Ovary (tissue), 9 donors: Measurements from ENCODE around the gene CCDC97. TPM values are rescaled to one million over a fixed set of nuclear protein-coding genes. Genes with fewer than 3 reads are reported as not detected.
"Not testable (repeated sequence)": the region's sequence is repeated elsewhere in the genome, so short reads cannot be mapped to it uniquely, and the experiment has no call there.

Experiments
- DNase-seq, 5 donors: peaks; one replicate each; pipeline ENCODE4 v3.0.0-alpha.2; 2019 to 2020
- H3K27ac ChIP-seq, 2 donors: fragments of 200-600 bp; one replicate each; pipeline versions ENCODE4 v1.5.1 to v1.8.0; 2019 to 2022
- H3K27me3 ChIP-seq: fragments of 200-600 bp; one replicate; pipeline ENCODE4 v1.8.0; 2022
- H3K36me3 ChIP-seq: fragments of 200-600 bp; sonication (generic); one replicate; pipeline ENCODE4 v1.5.1; 2019
- H3K4me1 ChIP-seq: one replicate; pipeline ENCODE4 v1.8.1; 2013; ENCODE audit warnings: mild to moderate bottlenecking, moderate library complexity; ENCODE audit not compliant: insufficient read depth
- H3K4me3 ChIP-seq: fragments of 200-600 bp; sonication (generic); one replicate; pipeline ENCODE4 v1.5.1; 2017
- H3K9me3 ChIP-seq, 2 donors: fragments of 200-600 bp in 1 of 2; sonication (generic) in 1 of 2; one replicate each; pipeline versions ENCODE4 v1.5.1 to v1.8.1; 2013 to 2019; ENCODE audit warnings: mild to moderate bottlenecking in 1 of 2, moderate library complexity in 1 of 2
- CTCF ChIP-seq, 3 donors: fragments of 450-650 bp in 2 of 3; fragments of 200-600 bp in 1 of 3; IDR thresholded peaks; one replicate each; pipeline versions ENCODE4 v1.5.1 to v1.8.0; 2016 to 2022; ENCODE audit warnings: antibody characterized with exemption in 3 of 3, mild to moderate bottlenecking in 1 of 3
- EP300 ChIP-seq: sonication (generic); formaldehyde crosslinking; IDR thresholded peaks from one replicate; pipeline ENCODE4 v1.6.1; 2017; ENCODE audit warnings: antibody characterized with exemption
- POLR2A ChIP-seq: fragments of 450-650 bp; IDR thresholded peaks from one replicate; pipeline ENCODE4 v1.6.1; 2017; ENCODE audit warnings: antibody characterized with exemption, mild to moderate bottlenecking, moderate library complexity
- WGBS, 3 donors: extraction: QIAGEN DNeasy Blood & Tissue Kit in 1 of 3; methylation state at CpG; one replicate each; pipeline versions ENCODE4 v1.1.5 to v1.1.7; 2013 to 2017; 5-methylcytosine and 5-hydroxymethylcytosine counted together
- intact Hi-C, 4 donors: fragments of 100-400 bp; cut with DNase I; formaldehyde crosslinking; loops; one replicate each; pipeline versions ENCODE4 v1.11.0 to v1.15.1; 2022 to 2023
- polyA plus RNA-seq, 2 donors: library from polyadenylated mRNA; stranded (reverse); fragments of 200-250 nt in 1 of 2; fragments of 350-450 nt in 1 of 2; fragmentation: Illumina TruSeq in 1 of 2; extraction: RNeasy Lipid Tissue Mini Kit (QIAGEN cat#74804) in 1 of 2; gene quantifications; one replicate each; pipeline ENCODE4 v1.2.3, GENCODE V29; 2013 to 2014
- total RNA-seq, 7 donors: library from RNA; depleted of rRNA in 2 of 7; stranded (reverse); fragments of >200 nt in 2 of 7; fragmentation: NEBNext Ultra II Directional in 3 of 7; extraction: Animal tissue kit (Norgen Biotek cat#: 25700) in 3 of 7; gene quantifications; one replicate each; pipeline versions ENCODE4 v1.1.0 to v1.2.4, GENCODE V29; 2016 to 2023
- donor health status: DM: no; HTN: no; CAD: no; lungs with moderate emphysema.
- donor health status: DM: no; HTN: no; CAD: no.
- donor health status: Bipolar disorder and iron deficiency.
- donor health status: DM: yes; HTN: yes; CAD: no.
- donor health status: DM: no; HTN: no; CAD: no.
- donor health status: DM: yes; HTN: yes; CAD: no.

The CCDC97 gene
- total and polyA plus RNA-seq, 9 donors: 12.8 to 46.1 (median 29.5) TPM

GRCh38 chr19:41339936-41340335 is 30.0 kb downstream of the CCDC97 start:
- no peak for DNase-seq
- Histone ChIP-seq H3K4me1 (no peaks in the 10 kb centered on the region), H3K4me3 (no peak overlapping the region), H3K27me3 (no peaks in the 10 kb centered on the region), H3K9me3 (no peaks in the 10 kb centered on the region), H3K36me3 (no peaks in the 10 kb centered on the region), H3K27ac (no peak overlapping the region)
- TF ChIP-seq CTCF (IDR thresholded peaks at IDR 0.05): no peak
- no peak for TF ChIP-seq EP300
- TF ChIP-seq POLR2A: no peak
- intact Hi-C loops: no loop called here
- WGBS, 3 donors: 95% methylated on average over 5 of the region's 5 CpGs

- H3K27me3 ChIP-seq: no peaks in the 10 kb centered on the region
- no peaks in the 10 kb centered on the region for H3K4me1 ChIP-seq
- TF ChIP-seq CTCF (IDR thresholded peaks at IDR 0.05) (no peak), POLR2A (no peak), EP300 (no peak)
- no peak overlapping the region for H3K4me3 ChIP-seq
- H3K9me3 ChIP-seq: no peaks in the 10 kb centered on the region
- 90 to 95% (median 93%) methylated on average over 20 of the region's 20 CpGs for WGBS, 3 donors
- no peak overlapping the region for H3K27ac ChIP-seq
- intact Hi-C loops: no loop called here
- no peaks in the 10 kb centered on the region for H3K36me3 ChIP-seq
- DNase-seq: no peak
These were observed 31.9 kb downstream of the CCDC97 start for GRCh38 chr19:41341669-41342490.

- H3K9me3 ChIP-seq: no peaks in the 10 kb centered on the region
- no peaks in the 10 kb centered on the region for H3K27me3 ChIP-seq
- DNase-seq: no peak
- no peaks in the 10 kb centered on the region for H3K4me1 ChIP-seq
- intact Hi-C loops: no loop called here
- no peak overlapping the region for H3K4me3 ChIP-seq
- TF ChIP-seq EP300: no peak
- TF ChIP-seq CTCF (IDR thresholded peaks at IDR 0.05): no peak
- no peak for TF ChIP-seq POLR2A
- H3K36me3 ChIP-seq: no peaks in the 10 kb centered on the region
- no peak overlapping the region for H3K27ac ChIP-seq
- 96 to 100% (median 98%) methylated on average over 2 of the region's 2 CpGs for WGBS, 3 donors
These were observed 34.2 kb downstream of the CCDC97 start for GRCh38 chr19:41344162-41344561.

- H3K27me3 ChIP-seq, H3K4me1 ChIP-seq, H3K9me3 ChIP-seq, intact Hi-C loops, H3K27ac ChIP-seq, DNase-seq, H3K36me3 ChIP-seq, H3K4me3 ChIP-seq: not testable (repeated sequence)
- WGBS, 3 donors: 86 to 93% (median 89%) methylated on average over 9 of the region's 9 CpGs
These were observed 36.9 kb downstream of the CCDC97 start for GRCh38 chr19:41346916-41347315.

- Histone ChIP-seq H3K4me1 (peaks cover 12% of the 10 kb centered on the region), H3K27ac (peak overlapping the region; percentile 25 to 77), H3K9me3 (no peaks in the 10 kb centered on the region), H3K4me3 (peak overlapping the region; percentile 60), H3K27me3 (no peaks in the 10 kb centered on the region), H3K36me3 (no peaks in the 10 kb centered on the region)
- no peak for DNase-seq
- TF ChIP-seq EP300: no peak
- no peak for TF ChIP-seq CTCF (IDR thresholded peaks at IDR 0.05)
- no peak for TF ChIP-seq POLR2A
- WGBS, 3 donors: 6 to 11% (median 10%) methylated on average over 22 of the region's 22 CpGs
- intact Hi-C loops: loop anchor here in 1 of 4 donors (5.0 kb wide), 1 partner anchor 39 kb away; the partner anchor contains the start of gene CCDC97
These were observed 40.9 kb downstream of the CCDC97 start for GRCh38 chr19:41350735-41351338.
